ENCODE data around the gene CCDC12. TPM values are rescaled to one million over a fixed set of nuclear protein-coding genes. Genes with fewer than 3 reads are reported as not detected.
A peak's percentile ranks its signal among the peaks of the same experiment; 100 is the strongest.

CCDC12 gene
- total RNA-seq, 1 experiment from 2014 or later = 44.2 TPM

DNA sequence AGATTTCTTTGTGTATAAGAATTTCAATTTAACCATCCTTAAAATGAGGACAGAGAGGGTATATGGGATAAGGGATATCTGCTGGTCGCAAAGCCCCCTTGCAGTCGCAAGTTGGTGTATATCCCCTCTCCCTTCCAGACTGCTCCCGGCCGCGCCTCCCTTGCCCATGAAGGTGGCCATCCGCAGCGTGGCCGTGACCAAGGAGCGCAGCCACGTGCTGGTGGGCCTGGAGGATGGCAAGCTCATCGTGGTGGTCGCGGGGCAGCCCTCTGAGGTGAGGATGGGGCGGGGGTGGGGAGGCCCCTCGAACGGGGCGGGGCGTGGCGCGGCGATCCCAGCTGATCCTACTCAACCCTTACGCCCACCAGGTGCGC is 32.3 kb upstream of the CCDC12 start:
- H3K9ac ChIP-seq (ENCODE audit: low read length) = no peak overlapping the region
- ATAC-seq = no peak
- TF ChIP-seq, protein P1, sequence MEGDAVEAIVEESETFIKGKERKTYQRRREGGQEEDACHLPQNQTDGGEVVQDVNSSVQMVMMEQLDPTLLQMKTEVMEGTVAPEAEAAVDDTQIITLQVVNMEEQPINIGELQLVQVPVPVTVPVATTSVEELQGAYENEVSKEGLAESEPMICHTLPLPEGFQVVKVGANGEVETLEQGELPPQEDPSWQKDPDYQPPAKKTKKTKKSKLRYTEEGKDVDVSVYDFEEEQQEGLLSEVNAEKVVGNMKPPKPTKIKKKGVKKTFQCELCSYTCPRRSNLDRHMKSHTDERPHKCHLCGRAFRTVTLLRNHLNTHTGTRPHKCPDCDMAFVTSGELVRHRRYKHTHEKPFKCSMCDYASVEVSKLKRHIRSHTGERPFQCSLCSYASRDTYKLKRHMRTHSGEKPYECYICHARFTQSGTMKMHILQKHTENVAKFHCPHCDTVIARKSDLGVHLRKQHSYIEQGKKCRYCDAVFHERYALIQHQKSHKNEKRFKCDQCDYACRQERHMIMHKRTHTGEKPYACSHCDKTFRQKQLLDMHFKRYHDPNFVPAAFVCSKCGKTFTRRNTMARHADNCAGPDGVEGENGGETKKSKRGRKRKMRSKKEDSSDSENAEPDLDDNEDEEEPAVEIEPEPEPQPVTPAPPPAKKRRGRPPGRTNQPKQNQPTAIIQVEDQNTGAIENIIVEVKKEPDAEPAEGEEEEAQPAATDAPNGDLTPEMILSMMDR (conservative IDR thresholded peaks at IDR 0.05; ENCODE audit: low read depth, low read length) = no peak
- no peak for TF ChIP-seq EZH2phosphoT487 (IDR thresholded peaks at IDR 0.05; ENCODE audit: borderline replicate concordance, low read length)
- no peak for TF ChIP-seq EZH2 (IDR thresholded peaks at IDR 0.05; ENCODE audit: low read length, unreplicated experiment)
- H3K4me2 ChIP-seq (ENCODE audit: low read length) = no peak overlapping the region
- H3K27ac ChIP-seq (ENCODE audit: low read length) = no peak overlapping the region
- POLR2A ChIA-PET (ENCODE audit: unreplicated experiment) = no interaction called here
- H3K4me3 ChIP-seq (ENCODE audit: low read length) = no peak overlapping the region
- no peaks in the 10 kb centered on the region for H3F3A ChIP-seq (ENCODE audit: low read length, unreplicated experiment)
- peaks cover 4% of the 10 kb centered on the region; the same call in 1 of the 2 replicates for H3K36me3 ChIP-seq (ENCODE audit: low read depth, low read length)
- H3K27me3 ChIP-seq (ENCODE audit: low read length) = no peaks in the 10 kb centered on the region
- no peak for DNase-seq
- BruUV-seq (replicated peaks) = no TSS peak
- H2AFZ ChIP-seq (ENCODE audit: low read length) = no peak overlapping the region
- no peaks in the 10 kb centered on the region for H3K79me2 ChIP-seq (ENCODE audit: low read length)
- intact Hi-C loops (cut with micrococcal nuclease) = no loop called here
- CTCF ChIA-PET = no interaction called here
- no peaks in the 10 kb centered on the region for H4K20me1 ChIP-seq (ENCODE audit: low read length)
- H3K4me1 ChIP-seq (ENCODE audit: insufficient read depth, low read length) = no peaks in the 10 kb centered on the region
- H3K9me2 ChIP-seq (replicated peaks; ENCODE audit: low read length) = no peaks in the 10 kb centered on the region
- no peaks in the 10 kb centered on the region for H3K9me3 ChIP-seq (ENCODE audit: low read length)

DNA sequence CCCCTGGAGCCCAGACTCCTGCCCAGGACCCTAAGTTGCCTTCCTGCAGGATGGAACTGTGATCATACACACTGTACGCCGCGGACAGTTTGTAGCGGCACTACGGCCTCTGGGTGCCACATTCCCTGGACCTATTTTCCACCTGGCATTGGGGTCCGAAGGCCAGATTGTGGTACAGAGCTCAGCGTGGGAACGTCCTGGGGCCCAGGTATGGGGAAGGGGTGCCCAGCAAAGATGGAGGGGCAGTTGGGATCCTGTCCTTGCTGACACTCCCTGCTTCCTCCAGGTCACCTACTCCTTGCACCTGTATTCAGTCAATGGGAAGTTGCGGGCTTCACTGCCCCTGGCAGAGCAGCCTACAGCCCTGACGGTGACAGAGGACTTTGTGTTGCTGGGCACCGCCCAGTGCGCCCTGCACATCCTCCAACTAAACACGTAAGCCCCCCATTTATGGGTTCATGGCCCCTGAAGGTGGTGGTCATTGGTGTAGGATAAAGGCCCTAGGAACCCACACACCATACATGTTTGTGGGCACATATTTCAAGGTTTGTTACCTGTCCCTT is 31.8 kb upstream of the CCDC12 start:
- H3K4me1 ChIP-seq (ENCODE audit: insufficient read depth, low read length) = no peaks in the 10 kb centered on the region
- H3K4me2 ChIP-seq (ENCODE audit: low read length) = no peak overlapping the region
- ATAC-seq (no peak), DNase-seq (no peak)
- ChIA-PET CTCF (no interaction called here), POLR2A (ENCODE audit: unreplicated experiment) (no interaction called here)
- H3K4me3 ChIP-seq (ENCODE audit: low read length) = no peak overlapping the region
- no peaks in the 10 kb centered on the region for H4K20me1 ChIP-seq (ENCODE audit: low read length)
- no peak overlapping the region for H2AFZ ChIP-seq (ENCODE audit: low read length)
- intact Hi-C loops (cut with micrococcal nuclease) = no loop called here
- H3F3A ChIP-seq (ENCODE audit: low read length, unreplicated experiment) = no peaks in the 10 kb centered on the region
- no peak overlapping the region for H3K27ac ChIP-seq (ENCODE audit: low read length)
- no peaks in the 10 kb centered on the region for H3K27me3 ChIP-seq (ENCODE audit: low read length)
- no peak overlapping the region for H3K9ac ChIP-seq (ENCODE audit: low read length)
- BruUV-seq (replicated peaks) = TSS peak; percentile 11
- no peaks in the 10 kb centered on the region for H3K9me3 ChIP-seq (ENCODE audit: low read length)
- H3K36me3 ChIP-seq (ENCODE audit: low read depth, low read length) = peaks cover 4% of the 10 kb centered on the region; the same call in 1 of the 2 replicates
- H3K79me2 ChIP-seq (ENCODE audit: low read length) = no peaks in the 10 kb centered on the region
- H3K9me2 ChIP-seq (replicated peaks; ENCODE audit: low read length) = no peaks in the 10 kb centered on the region
- TF ChIP-seq, protein P1 (conservative IDR thresholded peaks at IDR 0.05; ENCODE audit: low read depth, low read length) = no peak
- TF ChIP-seq EZH2phosphoT487 (IDR thresholded peaks at IDR 0.05; ENCODE audit: borderline replicate concordance, low read length) (no peak), EZH2 (IDR thresholded peaks at IDR 0.05; ENCODE audit: low read length, unreplicated experiment) (no peak)

DNA sequence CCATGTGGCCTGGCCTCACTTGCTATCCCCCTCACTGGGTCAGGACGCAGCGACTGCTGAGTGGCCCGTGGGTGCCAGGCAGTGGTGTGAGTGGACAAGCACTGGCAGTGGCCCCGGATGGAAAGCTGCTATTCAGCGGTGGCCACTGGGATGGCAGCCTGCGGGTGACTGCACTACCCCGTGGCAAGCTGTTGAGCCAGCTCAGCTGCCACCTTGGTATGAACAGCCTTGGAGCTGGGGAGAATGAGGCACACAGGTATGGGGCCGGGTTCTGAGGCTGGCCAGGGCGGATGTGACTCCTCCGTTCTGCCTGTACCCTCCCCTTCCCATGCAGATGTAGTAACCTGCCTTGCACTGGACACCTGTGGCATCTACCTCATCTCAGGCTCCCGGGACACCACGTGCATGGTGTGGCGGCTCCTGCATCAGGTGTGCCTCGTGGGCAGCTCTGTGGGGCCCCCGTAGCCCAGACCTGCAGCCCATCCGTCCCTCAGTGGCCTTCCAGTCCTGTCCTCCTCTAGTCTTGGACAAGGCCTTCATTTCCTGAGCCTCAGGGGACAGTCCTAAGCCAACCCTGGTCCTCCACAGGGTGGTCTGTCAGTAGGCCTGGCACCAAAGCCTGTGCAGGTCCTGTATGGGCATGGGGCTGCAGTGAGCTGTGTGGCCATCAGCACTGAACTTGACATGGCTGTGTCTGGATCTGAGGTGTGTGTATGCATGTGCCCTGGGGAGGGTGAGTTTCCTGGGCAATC is 31.1 kb upstream of the CCDC12 start:
- Histone ChIP-seq H3K36me3 (ENCODE audit: low read depth, low read length) (peaks cover 4% of the 10 kb centered on the region; the same call in 1 of the 2 replicates), H3K27me3 (ENCODE audit: low read length) (no peaks in the 10 kb centered on the region), H2AFZ (ENCODE audit: low read length) (no peak overlapping the region), H3K4me1 (ENCODE audit: insufficient read depth, low read length) (no peaks in the 10 kb centered on the region), H3K4me2 (ENCODE audit: low read length) (no peak overlapping the region), H3K27ac (ENCODE audit: low read length) (no peak overlapping the region), H3F3A (ENCODE audit: low read length, unreplicated experiment) (no peaks in the 10 kb centered on the region), H3K4me3 (ENCODE audit: low read length) (no peak overlapping the region), H3K9ac (ENCODE audit: low read length) (no peak overlapping the region), H3K9me2 (replicated peaks; ENCODE audit: low read length) (no peaks in the 10 kb centered on the region), H3K79me2 (ENCODE audit: low read length) (no peaks in the 10 kb centered on the region), H4K20me1 (ENCODE audit: low read length) (no peaks in the 10 kb centered on the region), H3K9me3 (ENCODE audit: low read length) (no peaks in the 10 kb centered on the region)
- no peak for DNase-seq
- ChIA-PET POLR2A (ENCODE audit: unreplicated experiment) (no interaction called here), CTCF (no interaction called here)
- no peak for TF ChIP-seq EZH2 (IDR thresholded peaks at IDR 0.05; ENCODE audit: low read length, unreplicated experiment)
- TF ChIP-seq EZH2phosphoT487 (IDR thresholded peaks at IDR 0.05; ENCODE audit: borderline replicate concordance, low read length) = no peak
- TF ChIP-seq, protein P1 (conservative IDR thresholded peaks at IDR 0.05; ENCODE audit: low read depth, low read length) = no peak
- no peak for ATAC-seq
- no TSS peak for BruUV-seq (replicated peaks)
- intact Hi-C loops (cut with micrococcal nuclease) = no loop called here
